Measurements from ENCODE around the gene CHST5.

CHST5 gene

GRCh38 chr16:75567911-75568310, 32.0 kb upstream of the CHST5 start:
- Histone ChIP-seq H3K4me1 (ENCODE audit: control insufficient read depth in 5 of 5, insufficient read depth in 5 of 5, low read length in 5 of 5) (peaks cover 0 to 54% (median 41%) of the 10 kb centered on the region in 5 donors), H3K9ac (ENCODE audit: low read length in 5 of 5) (peak overlapping the region in 4 of 5 donors; percentile 9 to 91 (median 60)), H3K27me3 (ENCODE audit: control insufficient read depth in 5 of 5, insufficient read depth in 4 of 5, low read length in 5 of 5) (no peaks in the 10 kb centered on the region), H3K27ac (ENCODE audit: low read depth, low read length) (no peak overlapping the region), H3K9me3 (ENCODE audit: control insufficient read depth in 5 of 5, low read length in 5 of 5) (no peaks in the 10 kb centered on the region), H3K36me3 (ENCODE audit: control insufficient read depth in 5 of 5, insufficient read depth in 5 of 5, low read length in 5 of 5) (peaks cover 6 to 51% (median 41%) of the 10 kb centered on the region in 5 donors), H3K4me3 (ENCODE audit: low read depth in 1 of 5, low read length in 5 of 5) (peak overlapping the region in 1 of 5 donors; percentile 84)

- Histone ChIP-seq H3K36me3 (ENCODE audit: control insufficient read depth in 5 of 5, insufficient read depth in 5 of 5, low read length in 5 of 5) (peaks cover 6 to 40% (median 30%) of the 10 kb centered on the region in 5 donors), H3K27me3 (ENCODE audit: control insufficient read depth in 5 of 5, insufficient read depth in 4 of 5, low read length in 5 of 5) (no peaks in the 10 kb centered on the region), H3K9ac (ENCODE audit: low read length in 5 of 5) (peak overlapping the region; percentile 50 to 93 (median 88)), H3K9me3 (ENCODE audit: control insufficient read depth in 5 of 5, low read length in 5 of 5) (no peaks in the 10 kb centered on the region), H3K4me1 (ENCODE audit: control insufficient read depth in 5 of 5, insufficient read depth in 5 of 5, low read length in 5 of 5) (peaks cover 0 to 49% (median 35%) of the 10 kb centered on the region in 5 donors), H3K4me3 (ENCODE audit: low read depth in 1 of 5, low read length in 5 of 5) (peak overlapping the region; percentile 75 to 97 (median 84)), H3K27ac (ENCODE audit: low read depth, low read length) (peak overlapping the region; percentile 39)
Measured at GRCh38 chr16:75566758-75567255, 30.9 kb upstream of the CHST5 start.

GRCh38 chr16:75566040-75566757, 30.3 kb upstream of the CHST5 start, which contains the start of gene GABARAPL2:
GABARAPL2 (plus strand) TSS chr16:75566379; CDS start chr16:75566487, 108 bp downstream.
- Histone ChIP-seq H3K4me3 (ENCODE audit: low read depth in 1 of 5, low read length in 5 of 5) (peak within 1 kb of the TSS; percentile 84 to 97 (median 95)), H3K9ac (ENCODE audit: low read length in 5 of 5) (peak within 1 kb of the TSS; percentile 50 to 93 (median 88)), H3K36me3 (ENCODE audit: control insufficient read depth in 5 of 5, insufficient read depth in 5 of 5, low read length in 5 of 5) (peaks cover 4 to 35% (median 27%) of the 10 kb centered on the region in 5 donors), H3K27ac (ENCODE audit: low read depth, low read length) (peak within 1 kb of the TSS; percentile 39), H3K9me3 (ENCODE audit: control insufficient read depth in 5 of 5, low read length in 5 of 5) (no peaks in the 10 kb centered on the region), H3K4me1 (ENCODE audit: control insufficient read depth in 5 of 5, insufficient read depth in 5 of 5, low read length in 5 of 5) (peaks cover 0 to 46% (median 31%) of the 10 kb centered on the region in 5 donors), H3K27me3 (ENCODE audit: control insufficient read depth in 5 of 5, insufficient read depth in 4 of 5, low read length in 5 of 5) (no peaks in the 10 kb centered on the region)

GRCh38 chr16:75565640-75566039, 29.7 kb upstream of the CHST5 start:
- H3K27me3 ChIP-seq (ENCODE audit: control insufficient read depth in 5 of 5, insufficient read depth in 4 of 5, low read length in 5 of 5) = no peaks in the 10 kb centered on the region
- H3K27ac ChIP-seq (ENCODE audit: low read depth, low read length) = peak overlapping the region; percentile 39
- H3K4me3 ChIP-seq (ENCODE audit: low read depth in 1 of 5, low read length in 5 of 5) = peak overlapping the region; percentile 84 to 97 (median 95)
- peak overlapping the region in 4 of 5 donors; percentile 81 to 93 (median 90) for H3K9ac ChIP-seq (ENCODE audit: low read length in 5 of 5)
- no peaks in the 10 kb centered on the region for H3K9me3 ChIP-seq (ENCODE audit: control insufficient read depth in 5 of 5, low read length in 5 of 5)
- H3K4me1 ChIP-seq (ENCODE audit: control insufficient read depth in 5 of 5, insufficient read depth in 5 of 5, low read length in 5 of 5) = peaks cover 0 to 43% (median 30%) of the 10 kb centered on the region in 5 donors
- peaks cover 3 to 29% (median 22%) of the 10 kb centered on the region in 5 donors for H3K36me3 ChIP-seq (ENCODE audit: control insufficient read depth in 5 of 5, insufficient read depth in 5 of 5, low read length in 5 of 5)

GRCh38 chr16:75559564-75560372, 23.9 kb upstream of the CHST5 start:
- no peaks in the 10 kb centered on the region for H3K9me3 ChIP-seq (ENCODE audit: control insufficient read depth in 5 of 5, low read length in 5 of 5)
- H3K36me3 ChIP-seq (ENCODE audit: control insufficient read depth in 5 of 5, insufficient read depth in 5 of 5, low read length in 5 of 5) = no peaks in the 10 kb centered on the region
- no peak overlapping the region for H3K9ac ChIP-seq (ENCODE audit: low read length in 5 of 5)
- no peak overlapping the region for H3K4me3 ChIP-seq (ENCODE audit: low read depth in 1 of 5, low read length in 5 of 5)
- peaks cover 0 to 18% (median 18%) of the 10 kb centered on the region in 5 donors for H3K4me1 ChIP-seq (ENCODE audit: control insufficient read depth in 5 of 5, insufficient read depth in 5 of 5, low read length in 5 of 5)
- H3K27ac ChIP-seq (ENCODE audit: low read depth, low read length) = no peak overlapping the region
- no peaks in the 10 kb centered on the region for H3K27me3 ChIP-seq (ENCODE audit: control insufficient read depth in 5 of 5, insufficient read depth in 4 of 5, low read length in 5 of 5)

GRCh38 chr16:75558846-75559401, 23.0 kb upstream of the CHST5 start:
- Histone ChIP-seq H3K9ac (ENCODE audit: low read length in 5 of 5) (no peak overlapping the region), H3K4me3 (ENCODE audit: low read depth in 1 of 5, low read length in 5 of 5) (no peak overlapping the region), H3K27ac (ENCODE audit: low read depth, low read length) (no peak overlapping the region), H3K27me3 (ENCODE audit: control insufficient read depth in 5 of 5, insufficient read depth in 4 of 5, low read length in 5 of 5) (no peaks in the 10 kb centered on the region), H3K4me1 (ENCODE audit: control insufficient read depth in 5 of 5, insufficient read depth in 5 of 5, low read length in 5 of 5) (peaks cover 0 to 20% (median 19%) of the 10 kb centered on the region in 5 donors), H3K9me3 (ENCODE audit: control insufficient read depth in 5 of 5, low read length in 5 of 5) (no peaks in the 10 kb centered on the region), H3K36me3 (ENCODE audit: control insufficient read depth in 5 of 5, insufficient read depth in 5 of 5, low read length in 5 of 5) (no peaks in the 10 kb centered on the region)

GRCh38 chr16:75556431-75556950, 20.6 kb upstream of the CHST5 start:
- H3K27me3 ChIP-seq (ENCODE audit: control insufficient read depth in 5 of 5, insufficient read depth in 4 of 5, low read length in 5 of 5) = no peaks in the 10 kb centered on the region

GRCh38 chr16:75555707-75556430, 20.0 kb upstream of the CHST5 start, which contains the start of gene TMEM231:
TMEM231 (minus strand) TSS chr16:75556252; CDS start chr16:75556209, 43 bp downstream.
- no peaks in the 10 kb centered on the region for H3K9me3 ChIP-seq (ENCODE audit: control insufficient read depth in 5 of 5, low read length in 5 of 5)
- peak within 1 kb of the TSS; percentile 77 to 81 (median 80) for H3K4me3 ChIP-seq (ENCODE audit: low read depth in 1 of 5, low read length in 5 of 5)
- no peaks in the 10 kb centered on the region for H3K27me3 ChIP-seq (ENCODE audit: control insufficient read depth in 5 of 5, insufficient read depth in 4 of 5, low read length in 5 of 5)
- H3K9ac ChIP-seq (ENCODE audit: low read length in 5 of 5) = peak within 1 kb of the TSS in 4 of 5 donors; percentile 46 to 77 (median 64)
- H3K4me1 ChIP-seq (ENCODE audit: control insufficient read depth in 5 of 5, insufficient read depth in 5 of 5, low read length in 5 of 5) = peaks cover 0 to 20% (median 19%) of the 10 kb centered on the region in 5 donors
- H3K27ac ChIP-seq (ENCODE audit: low read depth, low read length) = peak within 1 kb of the TSS; percentile 57
- H3K36me3 ChIP-seq (ENCODE audit: control insufficient read depth in 5 of 5, insufficient read depth in 5 of 5, low read length in 5 of 5) = no peaks in the 10 kb centered on the region

More at GRCh38 chr16:75556431-75556950, 20.6 kb upstream of the CHST5 start:
- Histone ChIP-seq H3K36me3 (ENCODE audit: control insufficient read depth in 5 of 5, insufficient read depth in 5 of 5, low read length in 5 of 5) (no peaks in the 10 kb centered on the region), H3K9ac (ENCODE audit: low read length in 5 of 5) (peak overlapping the region in 2 of 5 donors; percentile 21 to 46), H3K4me1 (ENCODE audit: control insufficient read depth in 5 of 5, insufficient read depth in 5 of 5, low read length in 5 of 5) (peaks cover 0 to 20% (median 19%) of the 10 kb centered on the region in 5 donors), H3K4me3 (ENCODE audit: low read depth in 1 of 5, low read length in 5 of 5) (peak overlapping the region; percentile 61 to 81 (median 78)), H3K9me3 (ENCODE audit: control insufficient read depth in 5 of 5, low read length in 5 of 5) (no peaks in the 10 kb centered on the region), H3K27ac (ENCODE audit: low read depth, low read length) (peak overlapping the region; percentile 57)

GRCh38 chr16:75555213-75555706, 19.4 kb upstream of the CHST5 start:
- no peaks in the 10 kb centered on the region for H3K27me3 ChIP-seq (ENCODE audit: control insufficient read depth in 5 of 5, insufficient read depth in 4 of 5, low read length in 5 of 5)
- peaks cover 2 to 20% (median 19%) of the 10 kb centered on the region in 5 donors for H3K4me1 ChIP-seq (ENCODE audit: control insufficient read depth in 5 of 5, insufficient read depth in 5 of 5, low read length in 5 of 5)
- peak overlapping the region in 4 of 5 donors; percentile 32 to 77 (median 64) for H3K9ac ChIP-seq (ENCODE audit: low read length in 5 of 5)
- H3K36me3 ChIP-seq (ENCODE audit: control insufficient read depth in 5 of 5, insufficient read depth in 5 of 5, low read length in 5 of 5) = no peaks in the 10 kb centered on the region
- peak overlapping the region; percentile 77 to 81 (median 80) for H3K4me3 ChIP-seq (ENCODE audit: low read depth in 1 of 5, low read length in 5 of 5)
- H3K27ac ChIP-seq (ENCODE audit: low read depth, low read length) = peak overlapping the region; percentile 57
- H3K9me3 ChIP-seq (ENCODE audit: control insufficient read depth in 5 of 5, low read length in 5 of 5) = no peaks in the 10 kb centered on the region

Measured in subcutaneous abdominal adipose tissue (tissue), 5 donors.